ENCODE measurements around the gene SOBP. TPM values are rescaled to one million over a fixed set of nuclear protein-coding genes. Genes with fewer than 3 reads are reported as not detected.

Gene SOBP
- total RNA-seq, 2 experiments from 2014 or later, result 0.27 to 0.31 TPM

- Mint-ChIP-seq H3K36me3 (ENCODE audit: low read depth) (no peaks in the 10 kb centered on the region), H3K27ac (no peak overlapping the region), H3K27me3 (peaks cover 12% of the 10 kb centered on the region), H3K4me3 (no peak overlapping the region), H3K9me3 (no peaks in the 10 kb centered on the region), H3K4me1 (no peaks in the 10 kb centered on the region)
- POLR2A ChIA-PET, result no interaction called here
- CTCF ChIA-PET, result no interaction called here
- no peak for DNase-seq
Measured at GRCh38 chr6:107554918-107555317, 65.0 kb downstream of the SOBP start.

- Mint-ChIP-seq H3K27me3 (peaks cover 9% of the 10 kb centered on the region), H3K4me1 (no peaks in the 10 kb centered on the region), H3K36me3 (ENCODE audit: low read depth) (no peaks in the 10 kb centered on the region), H3K9me3 (no peaks in the 10 kb centered on the region), H3K4me3 (no peak overlapping the region), H3K27ac (no peak overlapping the region)
- no peak for DNase-seq
- CTCF ChIA-PET, result no interaction called here
- POLR2A ChIA-PET, result no interaction called here
Measured at GRCh38 chr6:107555449-107555848, 65.5 kb downstream of the SOBP start.

- CTCF ChIA-PET, result no interaction called here
- Mint-ChIP-seq H3K27ac (no peak overlapping the region), H3K4me3 (no peak overlapping the region), H3K36me3 (ENCODE audit: low read depth) (no peaks in the 10 kb centered on the region), H3K9me3 (no peaks in the 10 kb centered on the region), H3K4me1 (no peaks in the 10 kb centered on the region), H3K27me3 (peaks cover 6% of the 10 kb centered on the region)
- no peak for DNase-seq
- POLR2A ChIA-PET, result no interaction called here
Measured at GRCh38 chr6:107556082-107556481, 66.2 kb downstream of the SOBP start.

- no peak for DNase-seq
- POLR2A ChIA-PET, result no interaction called here
- Mint-ChIP-seq H3K36me3 (ENCODE audit: low read depth) (no peaks in the 10 kb centered on the region), H3K27ac (no peak overlapping the region), H3K4me1 (no peaks in the 10 kb centered on the region), H3K27me3 (peaks cover 6% of the 10 kb centered on the region), H3K4me3 (no peak overlapping the region), H3K9me3 (no peaks in the 10 kb centered on the region)
- CTCF ChIA-PET, result no interaction called here
Measured at GRCh38 chr6:107557698-107558097, 67.8 kb downstream of the SOBP start.

- Mint-ChIP-seq H3K9me3 (no peaks in the 10 kb centered on the region), H3K36me3 (ENCODE audit: low read depth) (no peaks in the 10 kb centered on the region), H3K4me1 (no peaks in the 10 kb centered on the region), H3K27ac (no peak overlapping the region), H3K27me3 (peaks cover 13% of the 10 kb centered on the region), H3K4me3 (no peak overlapping the region)
- no peak for DNase-seq
- POLR2A ChIA-PET, result no interaction called here
- CTCF ChIA-PET, result no interaction called here
Measured at GRCh38 chr6:107560657-107561056, 70.7 kb downstream of the SOBP start.

GRCh38 chr6:107561306-107561705, 71.4 kb downstream of the SOBP start:
- CTCF ChIA-PET, result no interaction called here
- DNase-seq, result no peak

GRCh38 chr6:107563694-107564588, 74.0 kb downstream of the SOBP start:
- Mint-ChIP-seq H3K27ac (no peak overlapping the region), H3K36me3 (ENCODE audit: low read depth) (no peaks in the 10 kb centered on the region), H3K27me3 (peaks cover 18% of the 10 kb centered on the region), H3K4me1 (no peaks in the 10 kb centered on the region), H3K4me3 (no peak overlapping the region), H3K9me3 (no peaks in the 10 kb centered on the region)
- ChIA-PET POLR2A (no interaction called here), CTCF (no interaction called here)
- no peak for DNase-seq

More at GRCh38 chr6:107561306-107561705, 71.4 kb downstream of the SOBP start:
- Mint-ChIP-seq H3K27me3 (peaks cover 13% of the 10 kb centered on the region), H3K4me3 (no peak overlapping the region), H3K4me1 (no peaks in the 10 kb centered on the region), H3K9me3 (no peaks in the 10 kb centered on the region), H3K36me3 (ENCODE audit: low read depth) (no peaks in the 10 kb centered on the region), H3K27ac (no peak overlapping the region)
- POLR2A ChIA-PET, result no interaction called here

- Mint-ChIP-seq H3K9me3 (no peaks in the 10 kb centered on the region), H3K27me3 (peaks cover 19% of the 10 kb centered on the region), H3K4me3 (no peak overlapping the region), H3K4me1 (no peaks in the 10 kb centered on the region), H3K36me3 (ENCODE audit: low read depth) (no peaks in the 10 kb centered on the region), H3K27ac (no peak overlapping the region)
- ChIA-PET CTCF (no interaction called here), POLR2A (no interaction called here)
- DNase-seq, result no peak
Measured at GRCh38 chr6:107564589-107564951, 74.7 kb downstream of the SOBP start.

- Mint-ChIP-seq H3K4me1 (no peaks in the 10 kb centered on the region), H3K27ac (no peak overlapping the region), H3K9me3 (no peaks in the 10 kb centered on the region), H3K27me3 (peaks cover 20% of the 10 kb centered on the region), H3K36me3 (ENCODE audit: low read depth) (no peaks in the 10 kb centered on the region), H3K4me3 (no peak overlapping the region)
- ChIA-PET CTCF (interaction anchor here (1.6 kb wide), 1 partner anchor 16 kb away, joined by 3 read pairs; no protein-coding TSS in a partner anchor), POLR2A (no interaction called here)
- no peak for DNase-seq
Measured at GRCh38 chr6:107565165-107565723, 75.3 kb downstream of the SOBP start.

- Mint-ChIP-seq H3K9me3 (no peaks in the 10 kb centered on the region), H3K36me3 (ENCODE audit: low read depth) (no peaks in the 10 kb centered on the region), H3K27me3 (peaks cover 28% of the 10 kb centered on the region), H3K27ac (no peak overlapping the region), H3K4me1 (no peaks in the 10 kb centered on the region), H3K4me3 (no peak overlapping the region)
- ChIA-PET POLR2A (no interaction called here), CTCF (no interaction called here)
- DNase-seq, result no peak
Measured at GRCh38 chr6:107567643-107568042, 77.7 kb downstream of the SOBP start.

GRCh38 chr6:107569473-107569872, 79.6 kb downstream of the SOBP start:
- Mint-ChIP-seq H3K27ac (no peak overlapping the region), H3K4me3 (no peak overlapping the region), H3K9me3 (no peaks in the 10 kb centered on the region), H3K27me3 (peaks cover 29% of the 10 kb centered on the region), H3K36me3 (ENCODE audit: low read depth) (no peaks in the 10 kb centered on the region), H3K4me1 (no peaks in the 10 kb centered on the region)
- no peak for DNase-seq
- ChIA-PET POLR2A (no interaction called here), CTCF (interaction anchor here (0.6 kb wide), 1 partner anchor 337 kb away, joined by 3 read pairs; no protein-coding TSS in a partner anchor)

- Mint-ChIP-seq H3K4me3 (no peak overlapping the region), H3K4me1 (no peaks in the 10 kb centered on the region), H3K27me3 (peaks cover 27% of the 10 kb centered on the region), H3K27ac (no peak overlapping the region), H3K9me3 (no peaks in the 10 kb centered on the region), H3K36me3 (ENCODE audit: low read depth) (no peaks in the 10 kb centered on the region)
- CTCF ChIA-PET, result interaction anchor here (0.6 to 1.1 kb wide), 2 partner anchors 10 to 222 kb away, joined by 3 to 5 read pairs; no protein-coding TSS in a partner anchor
- POLR2A ChIA-PET, result no interaction called here
- DNase-seq, result no peak
Measured at GRCh38 chr6:107571354-107571753, 81.4 kb downstream of the SOBP start.

- no peaks in the 10 kb centered on the region for H3K36me3 Mint-ChIP-seq (ENCODE audit: low read depth)
- H3K4me3 Mint-ChIP-seq, result no peak overlapping the region
- CTCF ChIA-PET, result interaction anchor here (1.6 kb wide), 1 partner anchor 47 kb away, joined by 5 read pairs; no protein-coding TSS in a partner anchor
- DNase-seq, result no peak
- H3K4me1 Mint-ChIP-seq, result no peaks in the 10 kb centered on the region
- H3K27ac Mint-ChIP-seq, result no peak overlapping the region
- H3K9me3 Mint-ChIP-seq, result no peaks in the 10 kb centered on the region
- peaks cover 18% of the 10 kb centered on the region for H3K27me3 Mint-ChIP-seq
- POLR2A ChIA-PET, result no interaction called here
Measured at GRCh38 chr6:107572886-107573285, 83.0 kb downstream of the SOBP start.

- no peaks in the 10 kb centered on the region for H3K36me3 Mint-ChIP-seq (ENCODE audit: low read depth)
- peaks cover 15% of the 10 kb centered on the region for H3K27me3 Mint-ChIP-seq
- H3K4me1 Mint-ChIP-seq, result no peaks in the 10 kb centered on the region
- no peaks in the 10 kb centered on the region for H3K9me3 Mint-ChIP-seq
- H3K4me3 Mint-ChIP-seq, result no peak overlapping the region
- ChIA-PET CTCF (no interaction called here), POLR2A (no interaction called here)
- no peak for DNase-seq
- no peak overlapping the region for H3K27ac Mint-ChIP-seq
Measured at GRCh38 chr6:107574856-107575255, 84.9 kb downstream of the SOBP start.
